DOHH2 (cell line): Measurements from ENCODE around the gene HOXD9.

Source experiments
- H3F3A ChIP-seq: fragments of 200-600 bp; sonication (generic), shearing (Covaris generic); 2 replicates; pipeline ENCODE4 v1.6.0; 2016; ENCODE audit warnings: antibody characterized with exemption, mild to moderate bottlenecking; ENCODE audit not compliant: control insufficient read depth, insufficient read depth
- H3K27ac ChIP-seq: fragments of 200-600 bp; sonication (generic); 2 replicates; pipeline ENCODE4 v1.5.1; 2014; ENCODE audit warnings: low read depth, mild to moderate bottlenecking, low read length, moderate library complexity
- H3K27me3 ChIP-seq: fragments of 200-600 bp; sonication (generic); 2 replicates; pipeline ENCODE4 v1.6.1; 2014; ENCODE audit warnings: mild to moderate bottlenecking, low read length, mixed read lengths; ENCODE audit not compliant: control insufficient read depth
- H3K36me3 ChIP-seq: fragments of 200-600 bp; sonication (generic); 2 replicates; pipeline ENCODE4 v1.6.1; 2014; ENCODE audit warnings: mild to moderate bottlenecking, low read length, moderate library complexity, mixed read lengths; ENCODE audit not compliant: control insufficient read depth
- H3K4me1 ChIP-seq: fragments of 200-600 bp; sonication (generic); 2 replicates; pipeline ENCODE4 v1.6.1; 2014; ENCODE audit warnings: mild to moderate bottlenecking, low read length, mixed read lengths; ENCODE audit not compliant: control insufficient read depth
- H3K4me2 ChIP-seq: fragments of 200-600 bp; sonication (generic); 2 replicates; pipeline ENCODE4 v1.6.0; 2014; ENCODE audit warnings: mild to moderate bottlenecking, low read length, moderate library complexity
- H3K4me3 ChIP-seq: fragments of 200-600 bp; sonication (generic); 2 replicates; pipeline ENCODE4 v1.5.1; 2014; ENCODE audit warnings: mild to moderate bottlenecking, low read length, mixed read lengths
- H3K79me2 ChIP-seq: fragments of 200-600 bp; sonication (generic); 2 replicates; pipeline ENCODE4 v1.6.1; 2014; ENCODE audit warnings: mild to moderate bottlenecking, low read length, mixed read lengths; ENCODE audit not compliant: control insufficient read depth
- H3K9me2 ChIP-seq: fragments of 200-600 bp; sonication (generic); replicated peaks from 2 replicates; pipeline ENCODE4 v1.6.1; 2014; ENCODE audit warnings: mild to moderate bottlenecking, low read length, mixed read lengths; ENCODE audit not compliant: control insufficient read depth
- H3K9me3 ChIP-seq: fragments of 200-600 bp; sonication (generic); 2 replicates; pipeline ENCODE4 v1.6.1; 2014; ENCODE audit warnings: antibody characterized with exemption, low read length, mixed read lengths; ENCODE audit not compliant: control insufficient read depth, insufficient read depth
- H4K20me1 ChIP-seq: fragments of 200-600 bp; sonication (generic); 2 replicates; pipeline ENCODE4 v1.6.0; 2014; ENCODE audit warnings: low read depth, mild to moderate bottlenecking, antibody characterized with exemption, low read length, moderate library complexity; ENCODE audit not compliant: control insufficient read depth, insufficient read depth
- CTCF ChIP-seq: fragments of 200-600 bp; sonication (generic); IDR thresholded peaks from one replicate; pipeline ENCODE4 v1.5.1; 2014; ENCODE audit warnings: antibody characterized with exemption, mild to moderate bottlenecking, low read depth, low read length; ENCODE audit not compliant: poor library complexity, severe bottlenecking
- EZH2phosphoT487 ChIP-seq: fragments of 200-600 bp; sonication (generic); IDR thresholded peaks from 2 replicates; pipeline ENCODE4 v1.6.1; 2017; ENCODE audit warnings: borderline replicate concordance, mild to moderate bottlenecking, antibody characterized with exemption, low read length, moderate library complexity, mixed read lengths

HOXD9 gene

GRCh38 chr2:176122683-176123410 lies at the start of gene HOXD9:
Gene HOXD9 (plus strand): TSS chr2:176122719. CDS start chr2:176122769, 50 bp downstream.
- Histone ChIP-seq H3F3A (no peaks in the 10 kb centered on the region), H3K27ac (no peak within 1 kb of the TSS), H4K20me1 (no peaks in the 10 kb centered on the region), H3K4me1 (no peaks in the 10 kb centered on the region), H3K9me2 (no peaks in the 10 kb centered on the region), H3K4me3 (no peak within 1 kb of the TSS), H3K9me3 (no peaks in the 10 kb centered on the region), H3K36me3 (no peaks in the 10 kb centered on the region), H3K27me3 (peaks cover 10% of the 10 kb centered on the region; the same call in 1 of the 2 replicates), H3K79me2 (no peaks in the 10 kb centered on the region), H3K4me2 (no peak within 1 kb of the TSS)
- no peak for TF ChIP-seq EZH2phosphoT487
- no peak for TF ChIP-seq CTCF

DNA sequence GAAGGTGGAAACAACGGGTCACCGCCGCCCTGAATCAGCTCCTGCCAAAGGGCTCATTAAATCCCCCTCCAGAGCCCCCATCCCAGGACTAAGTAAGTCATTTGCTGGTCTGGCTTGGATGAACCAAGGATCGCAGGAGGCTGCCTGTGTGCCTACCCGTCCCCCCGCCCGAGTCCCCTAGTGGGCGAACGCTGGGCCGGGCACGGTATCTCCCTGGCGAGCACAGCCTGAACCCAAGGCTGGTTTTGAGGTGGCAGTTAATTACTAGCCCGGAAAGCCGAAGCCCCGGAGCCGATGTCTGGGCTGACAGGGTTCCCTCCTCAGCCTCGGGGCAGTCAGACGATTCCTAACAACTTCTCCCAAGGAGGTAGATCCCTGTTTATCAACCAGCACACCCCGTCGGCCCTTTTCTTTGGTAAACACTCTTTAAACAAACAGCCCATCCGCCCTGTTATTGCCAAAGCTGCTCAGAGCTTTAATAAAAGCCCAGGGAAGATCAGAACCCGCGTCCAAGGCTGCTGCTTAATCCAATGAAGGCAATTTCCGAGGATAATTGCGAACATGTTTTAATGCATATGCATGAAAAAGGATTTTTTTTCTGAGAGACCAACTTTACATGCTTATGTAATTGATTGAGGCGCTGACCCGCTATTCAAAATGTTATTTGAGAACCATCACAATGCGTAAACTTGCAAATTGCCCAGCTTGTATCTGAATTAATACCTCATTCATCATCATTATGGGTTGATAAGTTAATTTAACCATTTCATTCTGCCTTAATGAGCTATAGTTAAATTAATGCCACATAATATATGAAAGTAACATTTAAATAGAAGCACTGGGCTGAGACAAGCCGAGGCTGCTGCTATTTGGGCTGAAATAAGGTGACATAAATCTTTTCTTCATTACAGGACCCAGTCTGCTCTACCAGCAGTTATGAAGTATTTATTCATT lies 49.3 kb upstream of the HOXD9 start:
- Histone ChIP-seq H4K20me1 (no peaks in the 10 kb centered on the region), H3K27me3 (peaks cover 10% of the 10 kb centered on the region)

GRCh38 chr2:176074919-176075425 lies 47.5 kb upstream of the HOXD9 start:
- Histone ChIP-seq H3K79me2 (no peaks in the 10 kb centered on the region), H3K27ac (no peak overlapping the region), H3K4me2 (no peak overlapping the region), H3K27me3 (peaks cover 12% of the 10 kb centered on the region), H3F3A (no peaks in the 10 kb centered on the region), H3K4me3 (no peak overlapping the region), H3K4me1 (no peaks in the 10 kb centered on the region), H3K9me2 (no peaks in the 10 kb centered on the region), H3K9me3 (no peaks in the 10 kb centered on the region), H4K20me1 (no peaks in the 10 kb centered on the region), H3K36me3 (no peaks in the 10 kb centered on the region)
- TF ChIP-seq EZH2phosphoT487 (no peak), CTCF (no peak)

More for the DNA sequence above, 49.3 kb upstream of the HOXD9 start:
- H3F3A ChIP-seq, result no peaks in the 10 kb centered on the region
- no peak overlapping the region for H3K27ac ChIP-seq
- no peaks in the 10 kb centered on the region for H3K79me2 ChIP-seq
- H3K4me1 ChIP-seq, result no peaks in the 10 kb centered on the region
- H3K4me2 ChIP-seq, result no peak overlapping the region
- H3K9me2 ChIP-seq, result no peaks in the 10 kb centered on the region
- H3K36me3 ChIP-seq, result no peaks in the 10 kb centered on the region
- TF ChIP-seq CTCF (no peak), EZH2phosphoT487 (no peak)
- no peak overlapping the region for H3K4me3 ChIP-seq
- H3K9me3 ChIP-seq, result no peaks in the 10 kb centered on the region
